ENCODE measurements around the gene INAFM2. TPM values are rescaled to one million over a fixed set of nuclear protein-coding genes. Genes with fewer than 3 reads are reported as not detected.
A peak's percentile ranks its signal among the peaks of the same experiment; 100 is the strongest.

Gene INAFM2
- total and polyA plus RNA-seq, 2 of the 4 experiments (the other 2 are of a cell fraction) = 10.4 to 14.0 TPM

- BruUV-seq (replicated peaks) = no TSS peak
- Histone ChIP-seq H2BK15ac (ENCODE audit: low read depth, low read length) (no peak overlapping the region), H3K4ac (ENCODE audit: low read depth, low read length) (no peak overlapping the region), H3K56ac (ENCODE audit: extremely low read depth, insufficient read depth, low read length) (no peak overlapping the region), H2BK20ac (ENCODE audit: low read depth, low read length) (no peak overlapping the region), H3K27me3 (ENCODE audit: control insufficient read depth, insufficient read depth, low read length) (peaks cover 47% of the 10 kb centered on the region), H2AK5ac (ENCODE audit: low read depth, low read length) (no peak overlapping the region), H4K91ac (ENCODE audit: insufficient read depth, low read depth, low read length) (no peak overlapping the region), H4K8ac (ENCODE audit: low read depth in 2 of 2, low read length in 2 of 2) (no peak overlapping the region), H2BK5ac (ENCODE audit: low read depth, low read length, poor library complexity, severe bottlenecking) (no peak overlapping the region), H4K20me1 (ENCODE audit: insufficient read depth, low read length) (no peaks in the 10 kb centered on the region), H3K4me2 (ENCODE audit: low read depth, low read length) (no peak overlapping the region), H2BK120ac (ENCODE audit: low read depth, low read length) (no peak overlapping the region), H3K18ac (ENCODE audit: low read depth, low read length) (no peak overlapping the region), H3K9me3 (ENCODE audit: control insufficient read depth, insufficient read depth, low read length) (no peaks in the 10 kb centered on the region), H3K4me3 (ENCODE audit: insufficient read depth, low read depth, low read length) (no peak overlapping the region), H3K14ac (replicated peaks; ENCODE audit: low read depth, low read length) (no peak overlapping the region), H2AFZ (replicated peaks; ENCODE audit: low read length, poor library complexity) (peak overlapping the region; percentile 63), H3K79me1 (ENCODE audit: low read depth in 1 of 2, low read length in 2 of 2) (no peaks in the 10 kb centered on the region), H4K5ac (ENCODE audit: low read depth, low read length) (no peak overlapping the region), H3K9ac (ENCODE audit: low read depth, low read length) (no peak overlapping the region), H3K9me1 (ENCODE audit: insufficient read depth, low read length) (no peaks in the 10 kb centered on the region), H3K27ac (ENCODE audit: insufficient read depth, low read length) (no peak overlapping the region), H2AK9ac (replicated peaks; ENCODE audit: low read depth, low read length, poor library complexity) (no peak overlapping the region), H3K4me1 (ENCODE audit: control insufficient read depth, insufficient read depth, low read length) (peaks cover 4% of the 10 kb centered on the region), H3K36me3 (ENCODE audit: control insufficient read depth, insufficient read depth, low read length) (no peaks in the 10 kb centered on the region), H3K23ac (ENCODE audit: low read depth, low read length) (no peak overlapping the region)
- intact Hi-C loops (cut with micrococcal nuclease) (no loop called here), in situ Hi-C loops (cut with MboI; ENCODE audit: low sequenced_read_pairs) (loop anchor here (5.0 kb wide), 1 partner anchor 150 kb away; no protein-coding TSS in a partner anchor), dilution Hi-C loops (cut with HindIII; ENCODE audit: low sequenced_read_pairs, unreplicated experiment) (no loop called here)
- ChIA-PET CTCF (interaction anchor here (6.0 kb wide), 1 partner anchor 59 kb away, joined by 81 read pairs; no protein-coding TSS in a partner anchor), POLR2A (ENCODE audit: unreplicated experiment) (no interaction called here)
- no peak for ATAC-seq (ENCODE audit: low read depth)
- no peak for TF ChIP-seq CTCF (conservative IDR thresholded peaks at IDR 0.05; ENCODE audit: low read depth, low read length)
- no peak for TF ChIP-seq NFE2L2 (IDR thresholded peaks at IDR 0.05; ENCODE audit: low read depth, low read length)
- TF ChIP-seq BHLHE40 (IDR thresholded peaks at IDR 0.05; ENCODE audit: low read depth, low read length) = no peak
- TF ChIP-seq USF2 (IDR thresholded peaks at IDR 0.05; ENCODE audit: low read depth, low read length) = no peak
- no peak for TF ChIP-seq FOS (IDR thresholded peaks at IDR 0.05; ENCODE audit: low read depth, low read length)
- no peak for TF ChIP-seq RCOR1 (IDR thresholded peaks at IDR 0.05; ENCODE audit: insufficient replicate concordance, low read length)
- no peak for TF ChIP-seq SMC3 (IDR thresholded peaks at IDR 0.05; ENCODE audit: low read depth, low read length)
- no peak for TF ChIP-seq CHD1 (IDR thresholded peaks at IDR 0.05; ENCODE audit: low read depth, low read length)
- TF ChIP-seq MAZ (IDR thresholded peaks at IDR 0.05; ENCODE audit: borderline replicate concordance, low read depth, low read length) = no peak
- no peak for TF ChIP-seq RAD21 (IDR thresholded peaks at IDR 0.05; ENCODE audit: low read length)
- TF ChIP-seq MAFK (IDR thresholded peaks at IDR 0.05; ENCODE audit: low read depth, low read length) = no peak
- no peak for TF ChIP-seq CEBPB (IDR thresholded peaks at IDR 0.05; ENCODE audit: low read depth, low read length)
- 33% methylated on average over 3 of the region's 16 CpGs; no CpG with 5 or more reads in 1 of the 2 experiments for WGBS, 2 experiments (ENCODE audit: extremely low coverage in 2 of 2, insufficient read length in 1 of 2)
- no peak for DNase-seq
These were observed 46.0 kb upstream of the INAFM2 start for GRCh38 chr15:40277471-40277870.
